Skeletal muscle satellite cell (primary cell): ENCODE measurements around the gene ATP2C2.

Source experiments
- H3K27me3 ChIP-seq: 2 replicates; pipeline ENCODE4 v1.7.0; 2013; ENCODE audit warnings: low read length; ENCODE audit not compliant: control insufficient read depth, insufficient read depth
- H3K36me3 ChIP-seq: 2 replicates; pipeline ENCODE4 v1.7.0; 2013; ENCODE audit warnings: mild to moderate bottlenecking, control low read depth, low read length; ENCODE audit not compliant: insufficient read depth
- H3K4me1 ChIP-seq: 2 replicates; pipeline ENCODE4 v1.7.0; 2013; ENCODE audit warnings: low read length; ENCODE audit not compliant: control insufficient read depth, insufficient read depth
- H3K4me2 ChIP-seq: 2 replicates; pipeline ENCODE4 v1.7.0; 2013; ENCODE audit warnings: mild to moderate bottlenecking, low read length
- H3K4me3 ChIP-seq: 2 replicates; pipeline ENCODE4 v1.7.0; 2013; ENCODE audit warnings: low read length
- H3K9ac ChIP-seq: 2 replicates; pipeline ENCODE4 v1.7.0; 2013; ENCODE audit warnings: mild to moderate bottlenecking, low read depth, low read length, moderate library complexity
- H3K9me3 ChIP-seq: replicated peaks from 2 replicates; pipeline ENCODE4 v1.7.0; 2013; ENCODE audit warnings: mild to moderate bottlenecking, control low read depth, low read length

The ATP2C2 gene

GRCh38 chr16:84404936-84405639 is 36.8 kb downstream of the ATP2C2 start:
- Histone ChIP-seq H3K4me2 (no peak overlapping the region), H3K27me3 (peaks cover 61% of the 10 kb centered on the region), H3K4me1 (no peaks in the 10 kb centered on the region), H3K9ac (no peak overlapping the region), H3K9me3 (no peaks in the 10 kb centered on the region), H3K36me3 (no peaks in the 10 kb centered on the region), H3K4me3 (no peak overlapping the region)

GRCh38 chr16:84406006-84406963 is 37.9 kb downstream of the ATP2C2 start:
- Histone ChIP-seq H3K9ac (no peak overlapping the region), H3K36me3 (no peaks in the 10 kb centered on the region), H3K27me3 (peaks cover 66% of the 10 kb centered on the region), H3K4me3 (no peak overlapping the region), H3K9me3 (no peaks in the 10 kb centered on the region), H3K4me1 (no peaks in the 10 kb centered on the region), H3K4me2 (no peak overlapping the region)

- H3K4me3 ChIP-seq: no peak overlapping the region
- H3K4me2 ChIP-seq: no peak overlapping the region
- no peak overlapping the region for H3K9ac ChIP-seq
- H3K4me1 ChIP-seq: no peaks in the 10 kb centered on the region
- no peaks in the 10 kb centered on the region for H3K9me3 ChIP-seq
- H3K36me3 ChIP-seq: no peaks in the 10 kb centered on the region
- peaks cover 60% of the 10 kb centered on the region for H3K27me3 ChIP-seq
Observed at GRCh38 chr16:84407588-84408313, 39.4 kb downstream of the ATP2C2 start.

GRCh38 chr16:84408314-84408690 is 40.0 kb downstream of the ATP2C2 start:
- Histone ChIP-seq H3K9me3 (no peaks in the 10 kb centered on the region), H3K4me1 (no peaks in the 10 kb centered on the region), H3K4me2 (no peak overlapping the region), H3K36me3 (no peaks in the 10 kb centered on the region), H3K27me3 (peaks cover 60% of the 10 kb centered on the region), H3K9ac (no peak overlapping the region), H3K4me3 (no peak overlapping the region)

GRCh38 chr16:84408856-84409255 is 40.5 kb downstream of the ATP2C2 start:
- Histone ChIP-seq H3K4me2 (no peak overlapping the region), H3K36me3 (no peaks in the 10 kb centered on the region), H3K9me3 (no peaks in the 10 kb centered on the region), H3K9ac (no peak overlapping the region), H3K4me1 (no peaks in the 10 kb centered on the region), H3K4me3 (no peak overlapping the region), H3K27me3 (peaks cover 63% of the 10 kb centered on the region)

- no peak overlapping the region for H3K4me2 ChIP-seq
- no peaks in the 10 kb centered on the region for H3K9me3 ChIP-seq
- H3K27me3 ChIP-seq: peaks cover 63% of the 10 kb centered on the region
- no peak overlapping the region for H3K9ac ChIP-seq
- no peak overlapping the region for H3K4me3 ChIP-seq
- H3K36me3 ChIP-seq: no peaks in the 10 kb centered on the region
- no peaks in the 10 kb centered on the region for H3K4me1 ChIP-seq
Observed at GRCh38 chr16:84410361-84411138, 42.2 kb downstream of the ATP2C2 start.

GRCh38 chr16:84411768-84412167 is 43.4 kb downstream of the ATP2C2 start:
- Histone ChIP-seq H3K27me3 (peaks cover 63% of the 10 kb centered on the region), H3K4me2 (no peak overlapping the region), H3K4me3 (no peak overlapping the region), H3K4me1 (no peaks in the 10 kb centered on the region), H3K36me3 (no peaks in the 10 kb centered on the region), H3K9ac (no peak overlapping the region), H3K9me3 (no peaks in the 10 kb centered on the region)

- no peaks in the 10 kb centered on the region for H3K36me3 ChIP-seq
- peaks cover 63% of the 10 kb centered on the region for H3K27me3 ChIP-seq
- no peaks in the 10 kb centered on the region for H3K4me1 ChIP-seq
Observed at GRCh38 chr16:84412262-84412661, 43.9 kb downstream of the ATP2C2 start.

GRCh38 chr16:84413244-84414004 is 45.1 kb downstream of the ATP2C2 start:
- Histone ChIP-seq H3K9me3 (no peaks in the 10 kb centered on the region), H3K4me3 (no peak overlapping the region), H3K36me3 (no peaks in the 10 kb centered on the region), H3K4me1 (no peaks in the 10 kb centered on the region), H3K9ac (no peak overlapping the region), H3K27me3 (peaks cover 63% of the 10 kb centered on the region), H3K4me2 (no peak overlapping the region)

More at GRCh38 chr16:84412262-84412661, 43.9 kb downstream of the ATP2C2 start:
- Histone ChIP-seq H3K4me3 (no peak overlapping the region), H3K9me3 (no peaks in the 10 kb centered on the region), H3K4me2 (no peak overlapping the region), H3K9ac (no peak overlapping the region)

- Histone ChIP-seq H3K4me1 (no peaks in the 10 kb centered on the region), H3K27me3 (peaks cover 64% of the 10 kb centered on the region), H3K36me3 (no peaks in the 10 kb centered on the region), H3K9me3 (no peaks in the 10 kb centered on the region), H3K4me2 (no peak overlapping the region), H3K9ac (no peak overlapping the region), H3K4me3 (no peak overlapping the region)
Observed at GRCh38 chr16:84414789-84415326, 46.5 kb downstream of the ATP2C2 start.
